IMR-90 (cell line): Measurements from ENCODE around the gene ARTN. TPM values are rescaled to one million over a fixed set of nuclear protein-coding genes. Genes with fewer than 3 reads are reported as not detected.

Experiments
- ATAC-seq: fragments of 200-7000 bp; cut with Tn5 transposase; 2 replicates; pipeline ENCODE4 v1.9.1; 2020; ENCODE audit warnings: low read depth, mild to moderate bottlenecking, moderate library complexity
- BruUV-seq: library from RNA; stranded (reverse); fragments of 400-500 nt; replicated peaks from 2 replicates; lab custom pipeline; 2021; lab: Mats Ljungman, UMichigan
- CTCF ChIA-PET: fragments of 300-600 bp; formaldehyde crosslinking; extraction: SDS; loops from one replicate; lab custom pipeline; 2021; ENCODE audit warnings: antibody characterized with exemption; lab: Yijun Ruan, JAX
- POLR2A ChIA-PET: fragments of 300-600 bp; sonication (Branson Sonifier 250); formaldehyde crosslinking; loops from one replicate; lab custom pipeline; 2022; ENCODE audit warnings: antibody characterized with exemption; ENCODE audit not compliant: unreplicated experiment; lab: Charles Lee
- DNase-seq: peaks from one replicate; pipeline ENCODE4 v3.0.0; 2013
- H2AFZ ChIP-seq: replicated peaks from 2 replicates; pipeline ENCODE3; 2013; ENCODE audit warnings: low read length, mild to moderate bottlenecking; ENCODE audit not compliant: poor library complexity
- H2AK5ac ChIP-seq: 2 replicates; pipeline ENCODE4 v1.6.1; 2013; ENCODE audit warnings: low read depth, low read length, inconsistent platforms
- H2AK9ac ChIP-seq: replicated peaks from 2 replicates; pipeline ENCODE3; 2013; ENCODE audit warnings: mild to moderate bottlenecking, low read depth, low read length, moderate library complexity; ENCODE audit not compliant: poor library complexity
- H2BK120ac ChIP-seq: 2 replicates; pipeline ENCODE4 v1.6.1; 2013; ENCODE audit warnings: low read depth, low read length, inconsistent platforms
- H2BK15ac ChIP-seq: 3 replicates; pipeline ENCODE4 v1.6.1; 2013; ENCODE audit warnings: low read depth, low read length, inconsistent platforms
- H2BK20ac ChIP-seq: 2 replicates; pipeline ENCODE4 v1.6.1; 2013; ENCODE audit warnings: low read depth, mild to moderate bottlenecking, inconsistent platforms, low read length, moderate library complexity
- H2BK5ac ChIP-seq: 2 replicates; pipeline ENCODE4 v1.6.1; 2013; ENCODE audit warnings: mild to moderate bottlenecking, low read depth, low read length, inconsistent platforms; ENCODE audit not compliant: poor library complexity, severe bottlenecking
- H3K14ac ChIP-seq: replicated peaks from 2 replicates; pipeline ENCODE4 v1.6.1; 2013; ENCODE audit warnings: low read depth, low read length, inconsistent platforms
- H3K18ac ChIP-seq: 2 replicates; pipeline ENCODE4 v1.6.1; 2013; ENCODE audit warnings: low read depth, low read length, control low read depth
- H3K23ac ChIP-seq: 2 replicates; pipeline ENCODE4 v1.6.1; 2013; ENCODE audit warnings: low read depth, low read length, inconsistent platforms
- H3K27ac ChIP-seq: 2 replicates; pipeline ENCODE4 v1.5.1; 2013; ENCODE audit warnings: mild to moderate bottlenecking, control low read depth, low read length; ENCODE audit not compliant: insufficient read depth
- H3K27me3 ChIP-seq: 2 replicates; pipeline ENCODE4 v1.6.1; 2013; ENCODE audit warnings: low read length; ENCODE audit not compliant: control insufficient read depth, insufficient read depth
- H3K36me3 ChIP-seq: 2 replicates; pipeline ENCODE4 v1.6.1; 2013; ENCODE audit warnings: low read length, mixed read lengths; ENCODE audit not compliant: control insufficient read depth, insufficient read depth
- H3K4ac ChIP-seq: 2 replicates; pipeline ENCODE4 v1.6.1; 2013; ENCODE audit warnings: low read depth, low read length, inconsistent platforms
- H3K4me1 ChIP-seq: 2 replicates; pipeline ENCODE4 v1.6.1; 2013; ENCODE audit warnings: low read length, mixed read lengths; ENCODE audit not compliant: control insufficient read depth, insufficient read depth
- H3K4me2 ChIP-seq: 2 replicates; pipeline ENCODE4 v1.6.1; 2013; ENCODE audit warnings: low read depth, mild to moderate bottlenecking, control low read depth, low read length, moderate library complexity
- H3K4me3 ChIP-seq: 2 replicates; pipeline ENCODE4 v1.5.1; 2013; ENCODE audit warnings: low read depth, mild to moderate bottlenecking, control low read depth, low read length, moderate library complexity; ENCODE audit not compliant: insufficient read depth
- H3K56ac ChIP-seq: 2 replicates; pipeline ENCODE4 v1.6.1; 2013; ENCODE audit warnings: low read length, inconsistent platforms; ENCODE audit not compliant: insufficient read depth; ENCODE audit errors: extremely low read depth
- H3K79me1 ChIP-seq, 2 experiments: 2 replicates each; pipeline ENCODE4 v1.6.1; 2013; ENCODE audit warnings: low read length in 2 of 2, inconsistent platforms in 1 of 2, low read depth in 1 of 2
- H3K9ac ChIP-seq: 2 replicates; pipeline ENCODE4 v1.6.1; 2013; ENCODE audit warnings: low read depth, low read length, control low read depth
- H3K9me1 ChIP-seq: 2 replicates; pipeline ENCODE4 v1.6.1; 2013; ENCODE audit warnings: low read length, inconsistent platforms; ENCODE audit not compliant: insufficient read depth
- H3K9me3 ChIP-seq: 2 replicates; pipeline ENCODE4 v1.6.1; 2013; ENCODE audit warnings: low read length; ENCODE audit not compliant: control insufficient read depth, insufficient read depth
- H4K20me1 ChIP-seq: 2 replicates; pipeline ENCODE4 v1.6.1; 2013; ENCODE audit warnings: low read length, inconsistent platforms; ENCODE audit not compliant: insufficient read depth
- H4K5ac ChIP-seq: 2 replicates; pipeline ENCODE4 v1.6.1; 2013; ENCODE audit warnings: mild to moderate bottlenecking, low read depth, low read length, control low read depth
- H4K8ac ChIP-seq, 2 experiments: 2 replicates each; pipeline ENCODE4 v1.6.1; 2013; ENCODE audit warnings: low read depth in 2 of 2, low read length in 2 of 2, control low read depth in 1 of 2, inconsistent platforms in 1 of 2
- H4K91ac ChIP-seq: 2 replicates; pipeline ENCODE4 v1.6.1; 2013; ENCODE audit warnings: low read depth, low read length, inconsistent platforms; ENCODE audit not compliant: insufficient read depth
- BHLHE40 ChIP-seq: fragments of 150-350 bp; IDR thresholded peaks from 2 replicates; pipeline ENCODE4 v1.6.1; 2016; ENCODE audit warnings: mild to moderate bottlenecking, low read depth, low read length
- CEBPB ChIP-seq: IDR thresholded peaks from 2 replicates; pipeline ENCODE4 v1.6.1; 2012; ENCODE audit warnings: low read depth, low read length, improper control_type of control experiment
- CHD1 ChIP-seq: IDR thresholded peaks from 2 replicates; pipeline ENCODE4 v1.6.1; 2012; ENCODE audit warnings: low read depth, low read length, improper control_type of control experiment
- CTCF ChIP-seq: conservative IDR thresholded peaks from 2 replicates; pipeline ENCODE4 v1.5.1; 2012; ENCODE audit warnings: mild to moderate bottlenecking, low read depth, low read length, improper control_type of control experiment
- ELK1 ChIP-seq: fragments of 150-350 bp; IDR thresholded peaks from 2 replicates; pipeline ENCODE4 v1.6.1; 2016; ENCODE audit warnings: low read depth, mild to moderate bottlenecking, low read length, moderate library complexity, borderline replicate concordance
- FOS ChIP-seq: fragments of 150-350 bp; IDR thresholded peaks from 2 replicates; pipeline ENCODE4 v1.6.1; 2016; ENCODE audit warnings: low read depth, low read length
- MAFK ChIP-seq: IDR thresholded peaks from 2 replicates; pipeline ENCODE4 v1.6.1; 2012; ENCODE audit warnings: low read depth, low read length, improper control_type of control experiment
- MAZ ChIP-seq: IDR thresholded peaks from 2 replicates; pipeline ENCODE4 v1.6.1; 2012; ENCODE audit warnings: low read depth, mild to moderate bottlenecking, low read length, improper control_type of control experiment, moderate library complexity, borderline replicate concordance
- MXI1 ChIP-seq: IDR thresholded peaks from 2 replicates; pipeline ENCODE4 v1.6.1; 2012; ENCODE audit warnings: low read depth, mild to moderate bottlenecking, low read length, moderate library complexity, borderline replicate concordance
- NFE2L2 ChIP-seq: fragments of 150-350 bp; IDR thresholded peaks from 2 replicates; pipeline ENCODE4 v1.6.1; 2016; ENCODE audit warnings: low read depth, mild to moderate bottlenecking, low read length
- POLR2A ChIP-seq: IDR thresholded peaks from 2 replicates; pipeline ENCODE4 v1.6.1; 2012; ENCODE audit warnings: mild to moderate bottlenecking, low read depth, low read length
- RAD21 ChIP-seq: IDR thresholded peaks from 2 replicates; pipeline ENCODE4 v1.6.1; 2012; ENCODE audit warnings: low read length, improper control_type of control experiment
- RCOR1 ChIP-seq: IDR thresholded peaks from 2 replicates; pipeline ENCODE4 v1.6.1; 2012; ENCODE audit warnings: mild to moderate bottlenecking, low read length, improper control_type of control experiment; ENCODE audit not compliant: insufficient replicate concordance
- RFX5 ChIP-seq: IDR thresholded peaks from 2 replicates; pipeline ENCODE4 v1.8.0; 2012; ENCODE audit warnings: low read depth, mild to moderate bottlenecking, low read length, moderate library complexity
- SMC3 ChIP-seq: fragments of 150-350 bp; IDR thresholded peaks from 2 replicates; pipeline ENCODE4 v1.6.1; 2016; ENCODE audit warnings: low read depth, mild to moderate bottlenecking, antibody characterized with exemption, low read length, moderate library complexity
- USF2 ChIP-seq: fragments of 150-350 bp; IDR thresholded peaks from 2 replicates; pipeline ENCODE4 v1.6.1; 2017; ENCODE audit warnings: mild to moderate bottlenecking, antibody characterized with exemption, low read length, low read depth
- WGBS, 2 experiments: methylation state at CpG; one replicate each; pipeline versions ENCODE4 v1.1.5 to v1.1.7; 2013; ENCODE audit warnings: missing lambda C conversion rate in 2 of 2; ENCODE audit not compliant: insufficient read length in 1 of 2; ENCODE audit errors: extremely low coverage in 2 of 2; 5-methylcytosine and 5-hydroxymethylcytosine counted together
- dilution Hi-C: fragments of 300-500 bp; cut with HindIII; formaldehyde crosslinking; loops from one replicate; pipeline ENCODE4 v1.14.3; 2018; ENCODE audit warnings: low sequenced_read_pairs; ENCODE audit not compliant: unreplicated experiment
- in situ Hi-C: fragments of 300-500 bp; cut with MboI; formaldehyde crosslinking; loops from 3 replicates; pipeline ENCODE4 v1.14.3; 2019; ENCODE audit warnings: low sequenced_read_pairs, inconsistent platforms, mixed read lengths
- intact Hi-C: fragments of 100-400 bp; cut with micrococcal nuclease; formaldehyde crosslinking; loops from 2 replicates; pipeline ENCODE4 v1.10.0; 2022
- polyA plus RNA-seq, 3 experiments: library from polyadenylated mRNA; depleted of rRNA; stranded (reverse); fragments of >200 nt; gene quantifications; 2 replicates each; pipeline ENCODE4 v1.2.3, GENCODE V29; 2012; ENCODE audit warnings: low replicate concordance in 1 of 3
- total RNA-seq: library from RNA; depleted of rRNA; stranded (reverse); fragments of >200 nt; gene quantifications from 2 replicates; pipeline ENCODE4 v1.2.3, GENCODE V29; 2012

ARTN gene
- total and polyA plus RNA-seq, 2 of the 4 experiments (the other 2 are of a cell fraction) = 0.29 TPM; not detected in 1

- Histone ChIP-seq H4K91ac (no peak overlapping the region), H2BK5ac (peak overlapping the region; percentile 9), H3K14ac (no peak overlapping the region), H3K56ac (no peak overlapping the region), H3K79me1 (peaks cover 38 to 57% of the 10 kb centered on the region in 2 experiments; a peak in 3 of 4 replicates), H2BK15ac (no peak overlapping the region), H3K4me3 (peak overlapping the region; percentile 76), H3K4me2 (peak overlapping the region; percentile 89), H2BK120ac (no peak overlapping the region), H3K9me3 (no peaks in the 10 kb centered on the region), H3K23ac (no peak overlapping the region), H2AK9ac (peak overlapping the region; percentile 74), H4K8ac (peak overlapping the region; percentile 22 to 83; a peak in 3 of 4 replicates), H3K4me1 (peaks cover 12% of the 10 kb centered on the region), H2BK20ac (no peak overlapping the region), H3K4ac (0 out of 2 replicates have a peak overlapping the region, but pooled peaks have one; percentile 74), H3K9ac (peak overlapping the region; percentile 27), H2AK5ac (no peak overlapping the region), H4K5ac (peak overlapping the region; percentile 24; the same call in 1 of the 2 replicates), H3K27ac (no peak overlapping the region; the same call in 1 of the 2 replicates), H3K18ac (no peak overlapping the region), H2AFZ (peak overlapping the region; percentile 99), H3K9me1 (peaks cover 30% of the 10 kb centered on the region), H4K20me1 (peaks cover 25% of the 10 kb centered on the region), H3K27me3 (no peaks in the 10 kb centered on the region), H3K36me3 (peaks cover 25% of the 10 kb centered on the region)
- intact Hi-C loops = no loop called here
- TF ChIP-seq CTCF (no peak), MAZ (no peak), MXI1 (no peak), POLR2A (no peak), USF2 (no peak), CHD1 (no peak), CEBPB (no peak), RAD21 (no peak), RFX5 (no peak), FOS (no peak), ELK1 (no peak), RCOR1 (no peak), NFE2L2 (no peak), MAFK (no peak), BHLHE40 (no peak), SMC3 (no peak)
- DNase-seq (no peak), ATAC-seq (no peak)
- in situ Hi-C loops = loop anchor here (25.0 kb wide), 1 partner anchor 437 kb away; the partner anchor contains the start of gene PTPRF
- ChIA-PET POLR2A (no interaction called here), CTCF (no interaction called here)
- WGBS, 2 experiments = 50% methylated on average over 8 of the region's 9 CpGs; no CpG with 5 or more reads in 1 of the 2 experiments
- no TSS peak for BruUV-seq
- dilution Hi-C loops = no loop called here
Observed at GRCh38 chr1:43973981-43974442, 40.4 kb downstream of the ARTN start.
